Left lung (tissue), 10 donors: ENCODE measurements around the gene TRIM5. TPM values are rescaled to one million over a fixed set of nuclear protein-coding genes. Genes with fewer than 3 reads are reported as not detected.

Experiments used
- ATAC-seq: fragments of 200-7000 bp; cut with Tn5 transposase; one replicate; pipeline ENCODE4 v1.9.1; 2020; ENCODE audit warnings: moderate library complexity
- DNase-seq, 4 donors: peaks; one replicate each; pipeline ENCODE4 v3.0.0-alpha.2; 2013 to 2020
- H3K27ac ChIP-seq, 2 donors: fragments of 200-600 bp; sonication (generic) in 1 of 2; one replicate each; pipeline versions ENCODE4 v1.5.0 to v1.8.0; 2020 to 2021
- H3K27me3 ChIP-seq, 2 donors: fragments of 200-600 bp; sonication (generic) in 1 of 2; one replicate each; pipeline versions ENCODE4 v1.5.0 to v1.8.0; 2020 to 2021
- H3K36me3 ChIP-seq, 2 donors: fragments of 200-600 bp; sonication (generic) in 1 of 2; one replicate each; pipeline versions ENCODE4 v1.5.0 to v1.8.0; 2020 to 2021
- H3K4me1 ChIP-seq, 2 donors: fragments of 200-600 bp; one replicate each; pipeline ENCODE4 v1.8.0; 2021
- H3K4me3 ChIP-seq, 2 donors: fragments of 200-600 bp; sonication (generic) in 1 of 2; one replicate each; pipeline versions ENCODE4 v1.5.0 to v1.8.0; 2020 to 2021; ENCODE audit warnings: mild to moderate bottlenecking in 1 of 2
- H3K9me3 ChIP-seq, 2 donors: fragments of 200-600 bp; sonication (generic) in 1 of 2; one replicate each; pipeline versions ENCODE4 v1.5.0 to v1.8.0; 2020 to 2021
- intact Hi-C, 2 donors: fragments of 100-400 bp; cut with DNase I; formaldehyde crosslinking; loops; one replicate each; pipeline versions ENCODE4 v1.11.2 to v1.14.2; 2022
- polyA plus RNA-seq, 6 donors: library from polyadenylated mRNA; unstranded; fragments of 120-200 nt; gene quantifications; one replicate each; pipeline ENCODE4 v1.2.1, GENCODE V29; 2013; ENCODE audit not compliant: insufficient read length in 6 of 6
- total RNA-seq, 2 donors: library from RNA; stranded (reverse); fragmentation: NEBNext Ultra II Directional; extraction: Animal tissue kit (Norgen Biotek cat#: 25700); gene quantifications; one replicate each; pipeline ENCODE4 v1.2.1, GENCODE V29; 2021
- TF ChIP-seq, protein P1 (sequence below), 2 donors: fragments of 200-600 bp; sonication (generic) in 1 of 2; IDR thresholded peaks; one replicate each; pipeline versions ENCODE4 v1.5.0 to v1.8.0; 2021; ENCODE audit warnings: antibody characterized with exemption in 2 of 2
- donor health status: DM: no; HTN: yes; CAD: no.
- donor health status: DM: no; HTN: no; CAD: no.

Gene TRIM5
- total and polyA plus RNA-seq, 8 donors = 42.6 to 65.4 (median 58.6) TPM

- Histone ChIP-seq H3K4me3 (no peak overlapping the region), H3K9me3 (no peaks in the 10 kb centered on the region), H3K27me3 (no peaks in the 10 kb centered on the region), H3K27ac (no peak overlapping the region), H3K36me3 (peaks cover 0 to 78% of the 10 kb centered on the region in 2 donors), H3K4me1 (peaks cover 3 to 14% of the 10 kb centered on the region in 2 donors)
- DNase-seq (no peak), ATAC-seq (no peak)
- TF ChIP-seq, protein P1, sequence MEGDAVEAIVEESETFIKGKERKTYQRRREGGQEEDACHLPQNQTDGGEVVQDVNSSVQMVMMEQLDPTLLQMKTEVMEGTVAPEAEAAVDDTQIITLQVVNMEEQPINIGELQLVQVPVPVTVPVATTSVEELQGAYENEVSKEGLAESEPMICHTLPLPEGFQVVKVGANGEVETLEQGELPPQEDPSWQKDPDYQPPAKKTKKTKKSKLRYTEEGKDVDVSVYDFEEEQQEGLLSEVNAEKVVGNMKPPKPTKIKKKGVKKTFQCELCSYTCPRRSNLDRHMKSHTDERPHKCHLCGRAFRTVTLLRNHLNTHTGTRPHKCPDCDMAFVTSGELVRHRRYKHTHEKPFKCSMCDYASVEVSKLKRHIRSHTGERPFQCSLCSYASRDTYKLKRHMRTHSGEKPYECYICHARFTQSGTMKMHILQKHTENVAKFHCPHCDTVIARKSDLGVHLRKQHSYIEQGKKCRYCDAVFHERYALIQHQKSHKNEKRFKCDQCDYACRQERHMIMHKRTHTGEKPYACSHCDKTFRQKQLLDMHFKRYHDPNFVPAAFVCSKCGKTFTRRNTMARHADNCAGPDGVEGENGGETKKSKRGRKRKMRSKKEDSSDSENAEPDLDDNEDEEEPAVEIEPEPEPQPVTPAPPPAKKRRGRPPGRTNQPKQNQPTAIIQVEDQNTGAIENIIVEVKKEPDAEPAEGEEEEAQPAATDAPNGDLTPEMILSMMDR (IDR thresholded peaks at IDR 0.05) = no peak
- intact Hi-C loops = no loop called here
Observed at GRCh38 chr11:5703741-5704536, 19.1 kb upstream of the TRIM5 start.

DNA sequence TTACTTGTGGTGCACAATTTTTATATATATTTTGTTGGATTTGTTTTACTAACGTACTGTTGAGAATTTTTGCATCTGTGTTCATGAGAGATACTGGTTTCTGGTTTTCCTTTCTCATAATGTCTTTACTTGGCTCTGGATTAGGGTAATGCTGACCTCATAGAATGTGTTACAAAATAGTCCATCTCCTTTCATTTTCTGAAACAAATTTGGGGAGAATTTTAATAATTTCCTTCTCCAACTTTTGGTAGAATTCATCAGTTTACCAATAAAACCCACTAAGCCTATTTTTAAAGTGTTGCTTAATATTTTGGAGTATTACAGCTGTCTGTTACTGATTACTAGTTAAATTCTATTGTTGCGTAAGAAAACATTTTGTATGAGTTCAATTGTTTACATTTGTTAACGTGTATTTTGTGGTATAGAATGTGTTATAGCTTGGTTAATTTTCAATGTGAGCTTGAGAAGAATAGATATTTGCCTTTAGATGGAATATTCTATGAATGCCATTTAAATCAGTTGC, 16.2 kb upstream of the TRIM5 start:
- Histone ChIP-seq H3K36me3 (peaks cover 0 to 78% of the 10 kb centered on the region in 2 donors), H3K9me3 (no peaks in the 10 kb centered on the region), H3K4me1 (peaks cover 3 to 14% of the 10 kb centered on the region in 2 donors), H3K4me3 (no peak overlapping the region), H3K27me3 (no peaks in the 10 kb centered on the region), H3K27ac (no peak overlapping the region)
- ATAC-seq (no peak), DNase-seq (no peak)
- TF ChIP-seq, protein P1 (IDR thresholded peaks at IDR 0.05) = no peak
- intact Hi-C loops = no loop called here

DNA sequence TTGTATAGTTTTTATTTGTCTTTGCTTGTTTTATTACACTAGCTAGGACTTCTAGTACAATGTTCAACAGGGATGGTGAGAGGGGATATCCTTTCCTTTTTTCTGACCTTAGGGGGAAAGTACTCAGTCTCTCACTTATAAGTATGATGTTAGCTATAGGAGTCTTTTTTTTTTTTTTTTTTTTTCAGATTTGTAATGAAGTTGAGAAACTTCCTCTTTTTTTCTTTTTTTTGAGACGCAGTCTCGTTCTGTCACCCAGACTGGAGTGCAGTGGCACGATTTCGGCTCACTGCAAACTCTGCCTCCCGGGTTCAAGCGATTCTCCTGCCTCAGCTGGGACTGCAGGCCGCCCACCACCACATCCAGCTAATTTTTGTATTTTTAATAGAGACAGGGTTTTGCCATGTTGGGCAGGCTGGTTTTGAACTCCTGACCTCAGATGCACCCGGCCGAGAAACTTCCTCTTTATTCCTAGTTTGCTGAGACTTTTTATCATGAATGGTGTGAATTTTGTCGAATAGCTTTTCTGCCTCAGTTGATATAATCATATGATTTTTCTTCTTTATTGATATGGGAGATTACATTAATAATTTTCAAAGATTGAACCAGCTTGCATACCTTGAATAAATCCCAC, 15.7 kb upstream of the TRIM5 start:
- Histone ChIP-seq H3K27me3 (no peaks in the 10 kb centered on the region), H3K9me3 (no peaks in the 10 kb centered on the region), H3K27ac (peak overlapping the region in 1 of 2 donors; percentile 45), H3K36me3 (peaks cover 0 to 77% of the 10 kb centered on the region in 2 donors), H3K4me1 (peaks cover 3 to 14% of the 10 kb centered on the region in 2 donors), H3K4me3 (peak overlapping the region in 1 of 2 donors; percentile 16)
- intact Hi-C loops = no loop called here
- TF ChIP-seq, protein P1 (IDR thresholded peaks at IDR 0.05) = no peak
- DNase-seq (no peak), ATAC-seq (no peak)

DNA sequence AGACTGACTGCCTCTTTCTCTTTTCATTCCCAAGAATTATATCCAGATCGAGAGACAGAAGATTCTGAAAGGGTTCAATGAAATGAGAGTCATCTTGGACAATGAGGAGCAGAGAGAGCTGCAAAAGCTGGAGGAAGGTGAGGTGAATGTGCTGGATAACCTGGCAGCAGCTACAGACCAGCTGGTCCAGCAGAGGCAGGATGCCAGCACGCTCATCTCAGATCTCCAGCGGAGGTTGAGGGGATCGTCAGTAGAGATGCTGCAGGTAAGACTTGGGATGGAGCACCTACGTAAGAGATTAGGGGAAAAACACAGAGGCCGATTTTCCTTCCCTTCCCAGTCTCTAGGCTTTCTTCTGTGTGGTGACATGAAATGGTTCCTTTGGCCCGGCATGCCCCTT, 13.4 kb upstream of the TRIM5 start:
- Histone ChIP-seq H3K4me1 (peaks cover 3 to 30% of the 10 kb centered on the region in 2 donors), H3K4me3 (no peak overlapping the region), H3K9me3 (no peaks in the 10 kb centered on the region), H3K27ac (no peak overlapping the region), H3K36me3 (peaks cover 0 to 61% of the 10 kb centered on the region in 2 donors), H3K27me3 (no peaks in the 10 kb centered on the region)
- intact Hi-C loops = no loop called here
- DNase-seq (no peak), ATAC-seq (no peak)
- TF ChIP-seq, protein P1 (IDR thresholded peaks at IDR 0.05) = no peak

DNA sequence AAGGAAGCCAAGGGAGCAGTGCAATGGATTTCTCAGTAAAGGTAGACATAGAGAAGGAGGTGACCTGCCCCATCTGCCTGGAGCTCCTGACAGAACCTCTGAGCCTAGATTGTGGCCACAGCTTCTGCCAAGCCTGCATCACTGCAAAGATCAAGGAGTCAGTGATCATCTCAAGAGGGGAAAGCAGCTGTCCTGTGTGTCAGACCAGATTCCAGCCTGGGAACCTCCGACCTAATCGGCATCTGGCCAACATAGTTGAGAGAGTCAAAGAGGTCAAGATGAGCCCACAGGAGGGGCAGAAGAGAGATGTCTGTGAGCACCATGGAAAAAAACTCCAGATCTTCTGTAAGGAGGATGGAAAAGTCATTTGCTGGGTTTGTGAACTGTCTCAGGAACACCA, 11.3 kb upstream of the TRIM5 start:
- DNase-seq (no peak), ATAC-seq (no peak)
- H3K4me1 ChIP-seq = peaks cover 2 to 47% of the 10 kb centered on the region in 2 donors
- intact Hi-C loops = no loop called here
- no peak overlapping the region for H3K4me3 ChIP-seq
- TF ChIP-seq, protein P1 (IDR thresholded peaks at IDR 0.05) = no peak
- H3K36me3 ChIP-seq = peaks cover 0 to 56% of the 10 kb centered on the region in 2 donors
- no peak overlapping the region for H3K27ac ChIP-seq
- H3K27me3 ChIP-seq = no peaks in the 10 kb centered on the region
- H3K9me3 ChIP-seq = no peaks in the 10 kb centered on the region
